HepG2 (cell line): ENCODE data around the gene ABHD12. TPM values are rescaled to one million over a fixed set of nuclear protein-coding genes. Genes with fewer than 3 reads are reported as not detected.

ENCODE experiments used
- ATAC-seq: fragments of 200-7000 bp; cut with Tn5 transposase; 3 replicates; pipeline ENCODE4 v1.9.1; 2020; ENCODE audit warnings: mild to moderate bottlenecking, moderate library complexity
- BruUV-seq: library from RNA; stranded (reverse); fragments of 400-500 nt; replicated peaks from 2 replicates; lab custom pipeline; 2021; lab: Mats Ljungman, UMichigan
- CTCF ChIA-PET: fragments of 300-600 bp; formaldehyde crosslinking; extraction: SDS; loops from one replicate; lab custom pipeline; 2021; ENCODE audit warnings: low total read pairs, inconsistent platforms, low intra/inter-chr PET ratio; lab: Yijun Ruan, JAX
- POLR2A ChIA-PET: fragments of 350-600 bp; sonication (Branson Sonifier 250); formaldehyde crosslinking; loops from one replicate; lab custom pipeline; 2020; ENCODE audit warnings: antibody characterized with exemption, inconsistent platforms; lab: Yijun Ruan, JAX
- DNase-seq: peaks from one replicate; pipeline ENCODE4 v3.0.0-alpha.2; 2015; ENCODE audit warnings: low spot score
- FAIRE-seq: peaks from 3 replicates; lab custom pipeline; 2011; peaks lifted over from hg19 to GRCh38; lab: Jason Lieb, UNC
- H2AFZ ChIP-seq: one replicate; pipeline ENCODE4 v1.6.1; 2011; ENCODE audit warnings: low read length, inconsistent platforms
- H3K27ac ChIP-seq: fragments of 300-600 bp; 3 replicates; pipeline ENCODE4 v1.8.0; 2011; ENCODE audit warnings: mixed run types, mild to moderate bottlenecking, mixed read lengths, low read length, inconsistent platforms; ENCODE audit not compliant: insufficient read depth; ENCODE audit errors: extremely low read length
- H3K27me3 ChIP-seq, 2 experiments: fragments of 200-600 bp in 1 of 2; 2 replicates in 1 of 2; 3 replicates in 1 of 2; pipeline versions ENCODE4 v1.6.0 to v1.8.0; 2011; ENCODE audit warnings: low read length in 2 of 2, mild to moderate bottlenecking in 2 of 2, moderate library complexity in 2 of 2, inconsistent platforms in 1 of 2; ENCODE audit not compliant: insufficient read depth in 2 of 2, control insufficient read depth in 1 of 2
- H3K36me3 ChIP-seq, 2 experiments: fragments of 200-600 bp in 1 of 2; replicated peaks in 1 of 2; 2 replicates in 1 of 2; 3 replicates in 1 of 2; pipeline versions ENCODE4 v1.5.1 to v1.8.0; 2011; ENCODE audit warnings: low read length in 2 of 2, inconsistent platforms in 1 of 2; ENCODE audit not compliant: insufficient read depth in 2 of 2, control insufficient read depth in 1 of 2
- H3K4me1 ChIP-seq: 2 replicates; pipeline ENCODE4 v1.5.1; 2012; ENCODE audit warnings: low read length, inconsistent platforms; ENCODE audit not compliant: insufficient read depth
- H3K4me2 ChIP-seq: 2 replicates; pipeline ENCODE4 v1.6.0; 2011; ENCODE audit warnings: low read depth, low read length, inconsistent platforms
- H3K4me3 ChIP-seq, 3 experiments: fragments of 200-600 bp in 1 of 3; sonication (generic), shearing (Covaris generic) in 1 of 3; replicated peaks in 1 of 3; 2 replicates each; pipeline ENCODE4 v1.5.1; 2011 to 2016; ENCODE audit warnings: low read length in 3 of 3, inconsistent platforms in 2 of 3, low read depth in 2 of 3, mild to moderate bottlenecking in 2 of 3, control low read depth in 1 of 3, mixed read lengths in 1 of 3; ENCODE audit not compliant: insufficient read depth in 1 of 3
- H3K79me2 ChIP-seq: one replicate; pipeline ENCODE4 v1.6.1; 2011; ENCODE audit warnings: low read length, inconsistent platforms; ENCODE audit not compliant: insufficient read depth
- H3K9ac ChIP-seq: 2 replicates; pipeline ENCODE4 v1.6.0; 2011; ENCODE audit warnings: mild to moderate bottlenecking, low read depth, low read length, inconsistent platforms; ENCODE audit not compliant: insufficient read depth
- H3K9me3 ChIP-seq: 2 replicates; pipeline ENCODE4 v1.5.1; 2012; ENCODE audit warnings: mild to moderate bottlenecking, low read length
- H4K20me1 ChIP-seq: 2 replicates; pipeline ENCODE4 v1.6.0; 2011; ENCODE audit warnings: inconsistent platforms, mild to moderate bottlenecking, low read length, moderate library complexity; ENCODE audit not compliant: insufficient read depth
- AKAP8 ChIP-seq: sonication (generic); formaldehyde crosslinking; IDR thresholded peaks from 2 replicates; pipeline ENCODE4 v1.5.1; 2020; ENCODE audit warnings: mild to moderate bottlenecking, missing genetic modification reagents
- CAMTA2 ChIP-seq: sonication (generic); formaldehyde crosslinking; IDR thresholded peaks from 2 replicates; pipeline ENCODE4 v1.4.0; 2020; ENCODE audit warnings: mild to moderate bottlenecking, missing genetic modification reagents, borderline replicate concordance
- CENPBD1 ChIP-seq: sonication (generic); formaldehyde crosslinking; IDR thresholded peaks from 2 replicates; pipeline ENCODE4 v1.8.0; 2022; ENCODE audit warnings: missing genetic modification reagents, low read depth, mild to moderate bottlenecking, borderline replicate concordance
- FOXP4 ChIP-seq: sonication (generic); formaldehyde crosslinking; IDR thresholded peaks from 2 replicates; pipeline ENCODE4 v1.4.0; 2020; ENCODE audit warnings: missing genetic modification reagents
- HCFC1 ChIP-seq: fragments of 150-350 bp; IDR thresholded peaks from 2 replicates; pipeline ENCODE4 v1.6.1; 2014; ENCODE audit warnings: low read depth, low read length
- IRF2 ChIP-seq: IDR thresholded peaks from 2 replicates; pipeline ENCODE4 v1.6.1; 2018; ENCODE audit warnings: missing genetic modification reagents, missing compliant biosample characterization
- MAZ ChIP-seq, 2 experiments: sonication (generic) in 1 of 2; formaldehyde crosslinking in 1 of 2; IDR thresholded peaks; 2 replicates each; pipeline versions ENCODE4 v1.5.0 to v1.6.1; 2012 to 2020; ENCODE audit warnings: low read depth in 2 of 2, mild to moderate bottlenecking in 2 of 2, borderline replicate concordance in 1 of 2, improper control_type of control experiment in 1 of 2, low read length in 1 of 2, missing genetic modification reagents in 1 of 2, moderate library complexity in 1 of 2
- MYNN ChIP-seq: sonication (generic); formaldehyde crosslinking; IDR thresholded peaks from 2 replicates; pipeline ENCODE4 v1.4.0; 2020; ENCODE audit warnings: mild to moderate bottlenecking, low read depth, missing genetic modification reagents
- ZIK1 ChIP-seq: sonication (generic); formaldehyde crosslinking; IDR thresholded peaks from 2 replicates; pipeline ENCODE4 v1.5.0; 2020; ENCODE audit warnings: mild to moderate bottlenecking, low read depth, missing genetic modification reagents, borderline replicate concordance
- ZNF44 ChIP-seq: sonication (generic); formaldehyde crosslinking; IDR thresholded peaks from 2 replicates; pipeline ENCODE4 v1.5.1; 2020; ENCODE audit warnings: mild to moderate bottlenecking, missing genetic modification reagents
- ZNF563 ChIP-seq: sonication (generic); formaldehyde crosslinking; IDR thresholded peaks from 2 replicates; pipeline ENCODE4 v1.8.0; 2022; ENCODE audit warnings: mild to moderate bottlenecking, moderate library complexity, missing genetic modification reagents
- WGBS: methylation state at CpG from one replicate; pipeline ENCODE4 v1.1.6; 2017; ENCODE audit warnings: low lambda C conversion rate; 5-methylcytosine and 5-hydroxymethylcytosine counted together
- in situ Hi-C: cut with HindIII; loops from 2 replicates; pipeline ENCODE4 v1.10.0; 2017; ENCODE audit warnings: low pct_unique_long_range_greater_than_20kb; ENCODE audit not compliant: extremely low pct_ligation_motif_present
- intact Hi-C: fragments of 100-400 bp; cut with micrococcal nuclease; formaldehyde crosslinking; loops from one replicate; pipeline ENCODE4 v1.10.0; 2022; ENCODE audit not compliant: unreplicated experiment
- polyA plus RNA-seq, 8 experiments: library from polyadenylated mRNA; depleted of rRNA in 3 of 8; stranded (reverse) in 7 of 8; unstranded in 1 of 8; fragments of >200 nt; fragmentation: Illumina TruSeq in 4 of 8; extraction: Trizol in 4 of 8; gene quantifications; 2 replicates each; pipeline versions ENCODE4 v1.2.1 to v1.2.3, GENCODE V29; 2011 to 2016; ENCODE audit warnings: low read depth in 4 of 8, missing spikeins in 1 of 8, mixed read lengths in 1 of 8; ENCODE audit not compliant: insufficient read depth in 1 of 8
- total RNA-seq, 5 experiments: library from RNA; depleted of rRNA; stranded (reverse); fragments of >200 nt; fragmentation: Illumina TruSeq; extraction: Trizol; gene quantifications; 2 replicates each; pipeline ENCODE4 v1.2.3, GENCODE V29; 2016; ENCODE audit warnings: low read depth in 1 of 5
- TF ChIP-seq, protein P1 (sequence below): sonication (generic); formaldehyde crosslinking; IDR thresholded peaks from 2 replicates; pipeline ENCODE4 v1.5.1; 2020; ENCODE audit warnings: mild to moderate bottlenecking, missing genetic modification reagents, moderate library complexity

The ABHD12 gene
- total and polyA plus RNA-seq, 2 of the 13 experiments (the other 11 are each of a cell fraction or from before 2014, with no cell fraction given): 23.5 to 72.1 TPM

DNA sequence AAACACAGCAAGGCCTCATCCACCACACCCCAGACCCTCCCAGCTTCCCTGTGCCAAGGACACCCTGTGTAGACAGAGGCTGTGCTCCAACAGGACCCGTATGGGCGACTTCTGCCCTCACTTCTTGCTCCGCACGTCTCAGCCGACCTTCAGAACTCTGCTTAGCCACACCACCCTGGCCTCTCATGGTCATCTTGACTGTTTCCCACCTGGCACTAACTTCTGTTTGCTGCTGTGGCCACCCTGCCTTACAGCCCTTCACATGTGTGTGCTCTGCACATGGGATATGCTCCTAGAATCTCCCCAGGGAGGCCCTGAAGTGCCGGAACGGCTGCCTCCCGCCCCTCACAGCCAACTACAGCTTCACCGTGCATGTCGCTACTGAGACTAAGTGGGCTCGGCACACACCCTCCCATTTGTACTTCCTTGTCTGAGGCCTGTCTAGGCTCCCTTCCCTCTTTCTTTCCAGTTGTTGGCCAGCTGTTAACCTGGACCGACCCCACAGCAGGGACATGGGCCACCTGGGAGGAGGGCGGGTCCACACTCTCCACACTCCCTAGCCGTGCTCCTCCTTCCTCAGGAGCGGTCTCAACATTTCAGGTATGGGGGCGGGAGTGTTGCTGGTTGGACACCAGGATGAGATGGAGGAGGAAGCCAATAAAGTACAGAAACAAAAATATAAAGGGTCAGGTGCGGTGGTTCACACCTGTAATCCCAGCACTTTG is 73.1 kb downstream of the ABHD12 start:
- ATAC-seq: no peak
- in situ Hi-C loops: loop anchor here (25.0 kb wide), 1 partner anchor 345 kb away; no protein-coding TSS in a partner anchor

More for the DNA sequence above, 73.1 kb downstream of the ABHD12 start:
- ChIA-PET POLR2A (no interaction called here), CTCF (interaction anchor here (0.9 kb wide), 1 partner anchor 23 kb away, joined by 3 read pairs; no protein-coding TSS in a partner anchor)
- no TSS peak for BruUV-seq
- Histone ChIP-seq H3K4me2 (no peak overlapping the region), H4K20me1 (no peaks in the 10 kb centered on the region; the same call in 1 of the 2 replicates), H3K4me1 (no peaks in the 10 kb centered on the region), H3K36me3 (peaks cover 22 to 42% of the 10 kb centered on the region in 2 experiments), H3K27ac (no peak overlapping the region), H3K79me2 (no peaks in the 10 kb centered on the region), H3K4me3 (no peak overlapping the region), H3K9me3 (no peaks in the 10 kb centered on the region), H2AFZ (no peak overlapping the region), H3K27me3 (no peaks in the 10 kb centered on the region), H3K9ac (no peak overlapping the region)
- intact Hi-C loops: no loop called here
- TF ChIP-seq MAZ (IDR thresholded peaks at IDR 0.05; ENCODE audit: borderline replicate concordance, low read depth, low read length) (no peak), MAZ (CRISPR knock-in tag; IDR thresholded peaks at IDR 0.05; ENCODE audit: low read depth) (no peak), HCFC1 (no peak), AKAP8 (no peak), ZIK1 (CRISPR knock-in tag) (no peak), CAMTA2 (CRISPR knock-in tag) (0 out of 2 replicates have a peak, but pooled peaks have one; percentile 40), IRF2 (CRISPR knock-in tag) (no peak), MYNN (CRISPR knock-in tag) (no peak), ZNF563 (CRISPR knock-in tag) (0 out of 2 replicates have a peak, but pooled peaks have one; percentile 40), CENPBD1 (CRISPR knock-in tag) (no peak), FOXP4 (CRISPR knock-in tag) (no peak), ZNF44 (CRISPR knock-in tag) (no peak)
- TF ChIP-seq, protein P1, sequence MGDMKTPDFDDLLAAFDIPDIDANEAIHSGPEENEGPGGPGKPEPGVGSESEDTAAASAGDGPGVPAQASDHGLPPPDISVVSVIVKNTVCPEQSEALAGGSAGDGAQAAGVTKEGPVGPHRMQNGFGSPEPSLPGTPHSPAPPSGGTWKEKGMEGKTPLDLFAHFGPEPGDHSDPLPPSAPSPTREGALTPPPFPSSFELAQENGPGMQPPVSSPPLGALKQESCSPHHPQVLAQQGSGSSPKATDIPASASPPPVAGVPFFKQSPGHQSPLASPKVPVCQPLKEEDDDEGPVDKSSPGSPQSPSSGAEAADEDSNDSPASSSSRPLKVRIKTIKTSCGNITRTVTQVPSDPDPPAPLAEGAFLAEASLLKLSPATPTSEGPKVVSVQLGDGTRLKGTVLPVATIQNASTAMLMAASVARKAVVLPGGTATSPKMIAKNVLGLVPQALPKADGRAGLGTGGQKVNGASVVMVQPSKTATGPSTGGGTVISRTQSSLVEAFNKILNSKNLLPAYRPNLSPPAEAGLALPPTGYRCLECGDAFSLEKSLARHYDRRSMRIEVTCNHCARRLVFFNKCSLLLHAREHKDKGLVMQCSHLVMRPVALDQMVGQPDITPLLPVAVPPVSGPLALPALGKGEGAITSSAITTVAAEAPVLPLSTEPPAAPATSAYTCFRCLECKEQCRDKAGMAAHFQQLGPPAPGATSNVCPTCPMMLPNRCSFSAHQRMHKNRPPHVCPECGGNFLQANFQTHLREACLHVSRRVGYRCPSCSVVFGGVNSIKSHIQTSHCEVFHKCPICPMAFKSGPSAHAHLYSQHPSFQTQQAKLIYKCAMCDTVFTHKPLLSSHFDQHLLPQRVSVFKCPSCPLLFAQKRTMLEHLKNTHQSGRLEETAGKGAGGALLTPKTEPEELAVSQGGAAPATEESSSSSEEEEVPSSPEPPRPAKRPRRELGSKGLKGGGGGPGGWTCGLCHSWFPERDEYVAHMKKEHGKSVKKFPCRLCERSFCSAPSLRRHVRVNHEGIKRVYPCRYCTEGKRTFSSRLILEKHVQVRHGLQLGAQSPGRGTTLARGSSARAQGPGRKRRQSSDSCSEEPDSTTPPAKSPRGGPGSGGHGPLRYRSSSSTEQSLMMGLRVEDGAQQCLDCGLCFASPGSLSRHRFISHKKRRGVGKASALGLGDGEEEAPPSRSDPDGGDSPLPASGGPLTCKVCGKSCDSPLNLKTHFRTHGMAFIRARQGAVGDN (CRISPR knock-in tag): 0 out of 2 replicates have a peak, but pooled peaks have one; percentile 17
- FAIRE-seq: no peak
- WGBS: 94% methylated on average over 17 of the region's 17 CpGs
- no peak for DNase-seq
